HEK293 (cell line): ENCODE data around the gene LDLR.
"Not testable (repeated sequence)": the region's sequence is repeated elsewhere in the genome, so short reads cannot be mapped to it uniquely, and the experiment has no call there.

Experiments
- BCL11B ChIP-seq: fragments of 450-650 bp; formaldehyde crosslinking; IDR thresholded peaks from 2 replicates; pipeline ENCODE4 v1.5.1; 2016; ENCODE audit warnings: low read depth, missing biosample characterization, missing genetic modification characterization
- CTCF ChIP-seq: fragments of 450-650 bp; formaldehyde crosslinking; IDR thresholded peaks from 2 replicates; pipeline ENCODE4 v1.5.1; 2016; ENCODE audit warnings: missing biosample characterization, missing genetic modification characterization
- SETDB1 ChIP-seq: IDR thresholded peaks from one replicate; pipeline ENCODE4 v1.6.1; 2017; ENCODE audit warnings: mild to moderate bottlenecking, low read length, moderate library complexity, mixed read lengths; ENCODE audit not compliant: insufficient read length
- YY1 ChIP-seq: fragments of 450-650 bp; formaldehyde crosslinking; IDR thresholded peaks from 2 replicates; pipeline ENCODE4 v1.5.1; 2018; ENCODE audit warnings: missing biosample characterization, missing genetic modification characterization
- ZFP3 ChIP-seq: fragments of 450-650 bp; formaldehyde crosslinking; IDR thresholded peaks from 2 replicates; pipeline ENCODE4 v1.5.1; 2016; ENCODE audit warnings: low read depth, missing biosample characterization, missing genetic modification characterization
- ZNF174 ChIP-seq: fragments of 450-650 bp; formaldehyde crosslinking; IDR thresholded peaks from 2 replicates; pipeline ENCODE4 v1.5.0; 2017; ENCODE audit warnings: missing biosample characterization, mild to moderate bottlenecking, missing genetic modification characterization
- ZNF280D ChIP-seq: fragments of 450-650 bp; formaldehyde crosslinking; IDR thresholded peaks from 2 replicates; pipeline ENCODE4 v1.5.1; 2016; ENCODE audit warnings: missing biosample characterization, missing genetic modification characterization
- ZNF426 ChIP-seq: fragments of 450-650 bp; formaldehyde crosslinking; IDR thresholded peaks from 2 replicates; pipeline ENCODE4 v1.5.1; 2017; ENCODE audit warnings: missing biosample characterization, missing genetic modification characterization, mild to moderate bottlenecking, inconsistent platforms, moderate library complexity
- ZNF549 ChIP-seq: fragments of 450-650 bp; IDR thresholded peaks from 2 replicates; pipeline ENCODE4 v1.5.1; 2018; ENCODE audit warnings: missing biosample characterization, missing genetic modification characterization, mild to moderate bottlenecking, inconsistent platforms, moderate library complexity
- ZNF626 ChIP-seq: fragments of 450-650 bp; sonication (Bioruptor Pico); formaldehyde crosslinking; IDR thresholded peaks from 2 replicates; pipeline ENCODE4 v1.5.1; 2018; ENCODE audit warnings: missing biosample characterization, missing genetic modification characterization, inconsistent platforms
- ZNF639 ChIP-seq: fragments of 450-650 bp; formaldehyde crosslinking; IDR thresholded peaks from 2 replicates; pipeline ENCODE4 v1.5.1; 2016; ENCODE audit warnings: missing biosample characterization, missing genetic modification characterization
- ZNF776 ChIP-seq: fragments of 450-650 bp; formaldehyde crosslinking; IDR thresholded peaks from 2 replicates; pipeline ENCODE4 v1.5.0; 2017; ENCODE audit warnings: missing biosample characterization, missing genetic modification characterization, borderline replicate concordance
- TF ChIP-seq, protein P1 (sequence below): fragments of 450-650 bp; formaldehyde crosslinking; IDR thresholded peaks from 2 replicates; pipeline ENCODE4 v1.5.1; 2016; ENCODE audit warnings: missing biosample characterization, missing genetic modification characterization
- TF ChIP-seq, protein P2 (sequence below): fragments of 450-650 bp; formaldehyde crosslinking; IDR thresholded peaks from 2 replicates; pipeline ENCODE4 v1.5.1; 2016; ENCODE audit warnings: missing biosample characterization, missing genetic modification characterization

DNA sequence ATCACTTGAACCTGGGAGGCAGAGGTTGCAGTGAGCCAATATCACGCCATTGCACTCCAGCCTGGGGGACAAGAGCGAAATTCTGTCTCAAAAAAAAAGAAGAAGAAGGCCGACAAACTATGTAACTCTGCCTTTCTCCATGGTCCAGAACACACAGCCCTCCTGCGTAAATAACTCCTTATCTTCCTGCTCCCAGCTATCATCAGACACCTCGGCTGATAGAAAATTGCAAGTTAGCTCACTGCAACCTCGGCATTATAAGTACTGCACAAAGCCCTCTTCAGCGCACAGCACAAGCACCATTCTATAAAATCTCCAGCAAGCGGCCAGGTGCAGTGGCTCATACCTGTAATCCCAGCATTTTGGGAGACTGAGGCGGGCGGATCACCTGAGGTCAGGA, 14.4 kb downstream of the LDLR start:
- not testable (repeated sequence) for TF ChIP-seq ZNF639 (tag by site-specific recombination); ZNF626 (tag by site-specific recombination); ZNF549 (tag by site-specific recombination); CTCF (tag by site-specific recombination); ZNF426 (tag by site-specific recombination); YY1 (tag by site-specific recombination); ZNF280D (tag by site-specific recombination); ZNF174 (tag by site-specific recombination); ZNF776 (tag by site-specific recombination); BCL11B (tag by site-specific recombination); SETDB1; ZFP3
- TF ChIP-seq, protein P1, sequence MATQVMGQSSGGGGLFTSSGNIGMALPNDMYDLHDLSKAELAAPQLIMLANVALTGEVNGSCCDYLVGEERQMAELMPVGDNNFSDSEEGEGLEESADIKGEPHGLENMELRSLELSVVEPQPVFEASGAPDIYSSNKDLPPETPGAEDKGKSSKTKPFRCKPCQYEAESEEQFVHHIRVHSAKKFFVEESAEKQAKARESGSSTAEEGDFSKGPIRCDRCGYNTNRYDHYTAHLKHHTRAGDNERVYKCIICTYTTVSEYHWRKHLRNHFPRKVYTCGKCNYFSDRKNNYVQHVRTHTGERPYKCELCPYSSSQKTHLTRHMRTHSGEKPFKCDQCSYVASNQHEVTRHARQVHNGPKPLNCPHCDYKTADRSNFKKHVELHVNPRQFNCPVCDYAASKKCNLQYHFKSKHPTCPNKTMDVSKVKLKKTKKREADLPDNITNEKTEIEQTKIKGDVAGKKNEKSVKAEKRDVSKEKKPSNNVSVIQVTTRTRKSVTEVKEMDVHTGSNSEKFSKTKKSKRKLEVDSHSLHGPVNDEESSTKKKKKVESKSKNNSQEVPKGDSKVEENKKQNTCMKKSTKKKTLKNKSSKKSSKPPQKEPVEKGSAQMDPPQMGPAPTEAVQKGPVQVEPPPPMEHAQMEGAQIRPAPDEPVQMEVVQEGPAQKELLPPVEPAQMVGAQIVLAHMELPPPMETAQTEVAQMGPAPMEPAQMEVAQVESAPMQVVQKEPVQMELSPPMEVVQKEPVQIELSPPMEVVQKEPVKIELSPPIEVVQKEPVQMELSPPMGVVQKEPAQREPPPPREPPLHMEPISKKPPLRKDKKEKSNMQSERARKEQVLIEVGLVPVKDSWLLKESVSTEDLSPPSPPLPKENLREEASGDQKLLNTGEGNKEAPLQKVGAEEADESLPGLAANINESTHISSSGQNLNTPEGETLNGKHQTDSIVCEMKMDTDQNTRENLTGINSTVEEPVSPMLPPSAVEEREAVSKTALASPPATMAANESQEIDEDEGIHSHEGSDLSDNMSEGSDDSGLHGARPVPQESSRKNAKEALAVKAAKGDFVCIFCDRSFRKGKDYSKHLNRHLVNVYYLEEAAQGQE = not testable (repeated sequence)
- TF ChIP-seq, protein P2, sequence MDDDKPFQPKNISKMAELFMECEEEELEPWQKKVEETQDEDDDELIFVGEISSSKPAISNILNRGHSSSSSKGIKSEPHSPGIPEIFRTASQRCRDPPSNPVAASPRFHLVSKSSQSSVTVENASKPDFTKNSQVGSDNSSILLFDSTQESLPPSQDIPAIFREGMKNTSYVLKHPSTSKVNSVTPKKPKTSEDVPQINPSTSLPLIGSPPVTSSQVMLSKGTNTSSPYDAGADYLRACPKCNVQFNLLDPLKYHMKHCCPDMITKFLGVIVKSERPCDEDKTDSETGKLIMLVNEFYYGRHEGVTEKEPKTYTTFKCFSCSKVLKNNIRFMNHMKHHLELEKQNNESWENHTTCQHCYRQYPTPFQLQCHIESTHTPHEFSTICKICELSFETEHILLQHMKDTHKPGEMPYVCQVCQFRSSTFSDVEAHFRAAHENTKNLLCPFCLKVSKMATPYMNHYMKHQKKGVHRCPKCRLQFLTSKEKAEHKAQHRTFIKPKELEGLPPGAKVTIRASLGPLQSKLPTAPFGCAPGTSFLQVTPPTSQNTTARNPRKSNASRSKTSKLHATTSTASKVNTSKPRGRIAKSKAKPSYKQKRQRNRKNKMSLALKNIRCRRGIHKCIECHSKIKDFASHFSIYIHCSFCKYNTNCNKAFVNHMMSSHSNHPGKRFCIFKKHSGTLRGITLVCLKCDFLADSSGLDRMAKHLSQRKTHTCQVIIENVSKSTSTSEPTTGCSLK = not testable (repeated sequence)
